Measurements from ENCODE around the gene GFM1.

Gene GFM1

DNA sequence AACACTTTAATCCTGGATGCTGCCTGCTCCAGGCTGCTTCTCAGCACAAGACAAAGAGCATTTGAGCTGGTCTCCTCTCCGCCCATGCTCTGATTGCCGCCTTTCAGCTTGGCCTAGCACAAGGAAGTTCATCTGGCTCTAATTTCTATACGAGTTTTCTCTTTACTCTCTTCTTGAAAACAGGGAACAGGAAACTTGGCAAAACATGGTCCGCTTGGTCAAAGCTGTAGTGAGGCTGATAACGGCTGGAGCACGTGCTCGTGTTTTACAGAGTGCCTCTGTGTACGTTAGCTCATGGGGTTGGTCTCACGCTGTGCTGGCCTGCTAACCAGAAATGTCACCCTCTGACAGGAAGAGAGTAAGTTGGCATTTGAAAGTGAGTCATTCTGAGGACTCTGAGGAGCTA, 68.8 kb downstream of the GFM1 start:
- Histone ChIP-seq H3K36me3 (ENCODE audit: control insufficient read depth, insufficient read depth, low read length) (no peaks in the 10 kb centered on the region), H3K9ac (ENCODE audit: low read length) (no peak overlapping the region), H3K27me3 (ENCODE audit: control insufficient read depth, insufficient read depth, low read length) (no peaks in the 10 kb centered on the region), H3K4me1 (ENCODE audit: control insufficient read depth, insufficient read depth, low read length) (peaks cover 11% of the 10 kb centered on the region), H3K4me3 (ENCODE audit: low read length) (no peak overlapping the region), H3K9me3 (ENCODE audit: control insufficient read depth, low read length) (no peaks in the 10 kb centered on the region)

DNA sequence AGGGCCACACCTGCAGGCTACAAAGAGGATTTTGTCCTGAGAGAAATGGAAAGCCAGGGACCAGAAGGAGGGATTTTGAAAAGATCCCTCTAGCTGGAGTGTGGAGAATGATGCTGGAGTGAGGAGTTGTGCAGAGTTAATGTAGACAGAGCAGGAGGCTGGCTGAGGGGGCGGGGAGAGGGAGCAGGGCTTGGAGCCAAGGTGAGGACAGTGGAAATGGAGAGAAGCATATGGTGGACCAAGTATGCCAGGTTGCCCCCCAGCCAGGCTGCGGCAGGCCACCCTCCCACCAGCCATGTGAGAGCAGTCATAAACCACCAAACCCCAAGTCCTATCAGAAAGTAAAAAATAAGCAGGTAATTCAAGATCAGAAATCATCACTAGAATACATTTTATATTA, 73.2 kb downstream of the GFM1 start:
- H3K4me1 ChIP-seq (ENCODE audit: control insufficient read depth, insufficient read depth, low read length) = peaks cover 13% of the 10 kb centered on the region
- no peaks in the 10 kb centered on the region for H3K36me3 ChIP-seq (ENCODE audit: control insufficient read depth, insufficient read depth, low read length)
- no peak overlapping the region for H3K9ac ChIP-seq (ENCODE audit: low read length)
- H3K4me3 ChIP-seq (ENCODE audit: low read length) = no peak overlapping the region
- no peaks in the 10 kb centered on the region for H3K27me3 ChIP-seq (ENCODE audit: control insufficient read depth, insufficient read depth, low read length)
- H3K9me3 ChIP-seq (ENCODE audit: control insufficient read depth, low read length) = no peaks in the 10 kb centered on the region

DNA sequence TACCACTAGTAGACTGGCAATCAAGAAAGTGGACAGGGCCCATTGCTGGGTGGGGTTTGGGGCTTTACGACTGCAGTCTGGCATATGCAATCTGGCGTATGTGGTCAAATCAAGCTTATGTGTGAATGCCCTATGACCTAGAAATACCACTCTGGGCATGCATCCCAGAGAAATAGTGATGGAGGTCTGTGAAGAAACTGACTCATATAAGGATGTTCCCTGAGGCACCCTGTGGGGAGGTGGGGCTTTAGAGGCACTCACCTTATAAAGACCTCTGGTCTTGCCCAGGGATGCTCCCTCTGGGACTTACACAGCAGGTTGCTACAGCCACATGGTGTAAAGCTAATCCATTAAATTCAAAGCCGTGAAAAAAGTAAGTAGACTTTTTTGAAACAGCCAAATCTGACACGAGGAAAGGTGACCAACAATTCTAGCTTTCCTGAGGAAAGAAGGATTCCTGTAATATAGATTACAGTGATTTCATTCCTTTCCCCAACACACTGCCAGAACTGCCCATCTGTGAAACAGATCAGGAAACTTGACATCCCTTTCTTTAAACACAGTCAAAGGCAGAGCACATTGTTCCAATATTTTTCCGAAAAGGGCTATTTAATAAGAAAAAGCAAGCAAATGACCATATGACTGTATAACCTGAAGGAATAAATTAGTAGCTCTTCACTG, 74.3 kb downstream of the GFM1 start:
- Histone ChIP-seq H3K36me3 (ENCODE audit: control insufficient read depth, insufficient read depth, low read length) (no peaks in the 10 kb centered on the region), H3K4me1 (ENCODE audit: control insufficient read depth, insufficient read depth, low read length) (peaks cover 15% of the 10 kb centered on the region), H3K4me3 (ENCODE audit: low read length) (no peak overlapping the region), H3K9ac (ENCODE audit: low read length) (no peak overlapping the region), H3K27me3 (ENCODE audit: control insufficient read depth, insufficient read depth, low read length) (no peaks in the 10 kb centered on the region), H3K9me3 (ENCODE audit: control insufficient read depth, low read length) (no peaks in the 10 kb centered on the region)

DNA sequence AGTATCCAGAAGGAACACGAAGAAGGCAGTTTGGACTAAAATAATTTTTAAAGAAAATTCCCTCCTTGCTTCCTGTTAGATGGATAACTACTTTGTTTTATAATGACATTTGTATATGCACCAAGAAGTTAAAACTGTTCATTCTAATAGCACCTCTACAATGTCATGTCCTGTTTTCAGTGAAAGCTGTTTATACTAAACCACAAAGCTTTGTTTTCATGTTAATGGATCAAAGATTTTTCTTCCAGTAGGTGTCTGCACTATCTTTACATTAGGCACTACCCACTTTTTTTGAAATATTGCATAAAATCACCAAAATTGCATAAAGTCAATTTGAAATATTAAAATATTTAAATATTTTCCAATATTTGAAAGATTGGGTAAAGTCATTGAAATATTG, 77.8 kb downstream of the GFM1 start:
- no peak overlapping the region for H3K9ac ChIP-seq (ENCODE audit: low read length)
- H3K4me3 ChIP-seq (ENCODE audit: low read length) = no peak overlapping the region
- no peaks in the 10 kb centered on the region for H3K36me3 ChIP-seq (ENCODE audit: control insufficient read depth, insufficient read depth, low read length)
- H3K27me3 ChIP-seq (ENCODE audit: control insufficient read depth, insufficient read depth, low read length) = no peaks in the 10 kb centered on the region
- H3K4me1 ChIP-seq (ENCODE audit: control insufficient read depth, insufficient read depth, low read length) = peaks cover 36% of the 10 kb centered on the region
- H3K9me3 ChIP-seq (ENCODE audit: control insufficient read depth, low read length) = no peaks in the 10 kb centered on the region

DNA sequence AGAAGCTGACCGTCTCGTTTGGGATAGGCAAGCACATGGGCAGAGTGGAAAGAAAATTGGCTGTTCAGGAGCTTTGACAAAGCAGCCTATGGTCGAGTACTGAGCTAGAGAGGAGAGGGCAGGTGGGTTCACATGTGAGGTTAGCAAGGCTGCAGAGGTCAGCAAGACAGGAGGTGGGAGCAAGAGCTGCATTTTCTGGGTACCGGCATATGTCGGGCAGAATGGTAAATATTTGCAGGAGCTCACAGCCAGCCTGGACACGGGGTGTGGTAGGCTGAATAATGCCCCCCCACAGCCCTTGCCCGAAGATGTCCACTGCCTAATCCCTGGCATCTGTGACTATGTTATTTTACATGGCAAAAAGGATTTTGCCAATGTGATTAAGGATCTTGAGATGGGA, 79.7 kb downstream of the GFM1 start:
- Histone ChIP-seq H3K9me3 (ENCODE audit: control insufficient read depth, low read length) (no peaks in the 10 kb centered on the region), H3K9ac (ENCODE audit: low read length) (no peak overlapping the region), H3K27me3 (ENCODE audit: control insufficient read depth, insufficient read depth, low read length) (no peaks in the 10 kb centered on the region), H3K4me3 (ENCODE audit: low read length) (no peak overlapping the region), H3K4me1 (ENCODE audit: control insufficient read depth, insufficient read depth, low read length) (peaks cover 45% of the 10 kb centered on the region), H3K36me3 (ENCODE audit: control insufficient read depth, insufficient read depth, low read length) (no peaks in the 10 kb centered on the region)

DNA sequence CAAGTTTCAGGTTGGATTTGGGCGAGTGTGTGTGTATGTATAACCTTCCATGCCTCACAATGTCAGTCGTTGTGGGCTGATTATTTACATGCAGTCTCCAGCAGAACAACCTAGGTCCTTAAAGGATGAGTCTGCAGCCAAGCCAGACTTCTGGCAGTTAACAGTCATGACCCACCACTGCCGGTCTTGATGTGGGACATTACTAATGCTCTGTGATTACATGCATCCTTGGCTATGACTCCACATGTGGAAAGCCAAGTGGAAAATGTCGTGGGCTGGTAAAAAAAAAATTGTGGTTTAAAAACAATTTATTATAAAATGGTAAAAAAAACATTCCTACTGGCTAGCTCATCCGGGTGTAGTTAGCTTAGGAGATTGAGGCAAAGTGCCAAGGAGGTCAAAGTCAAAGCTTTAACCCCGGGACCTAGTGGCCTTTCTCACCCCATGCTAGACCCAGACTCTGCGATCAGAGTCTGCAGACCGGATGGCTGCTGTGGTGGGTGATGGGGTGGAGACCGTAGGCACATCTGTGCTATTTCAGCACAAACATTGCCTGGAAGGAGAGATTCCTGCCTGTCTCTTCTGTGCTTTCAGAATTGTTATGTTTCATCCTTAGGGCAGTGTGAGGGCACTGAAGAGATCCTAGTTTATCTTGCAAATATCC, 81.2 kb downstream of the GFM1 start:
- Histone ChIP-seq H3K4me3 (ENCODE audit: low read length) (no peak overlapping the region), H3K9ac (ENCODE audit: low read length) (no peak overlapping the region), H3K9me3 (ENCODE audit: control insufficient read depth, low read length) (no peaks in the 10 kb centered on the region), H3K27me3 (ENCODE audit: control insufficient read depth, insufficient read depth, low read length) (no peaks in the 10 kb centered on the region), H3K36me3 (ENCODE audit: control insufficient read depth, insufficient read depth, low read length) (no peaks in the 10 kb centered on the region), H3K4me1 (ENCODE audit: control insufficient read depth, insufficient read depth, low read length) (peaks cover 45% of the 10 kb centered on the region)

DNA sequence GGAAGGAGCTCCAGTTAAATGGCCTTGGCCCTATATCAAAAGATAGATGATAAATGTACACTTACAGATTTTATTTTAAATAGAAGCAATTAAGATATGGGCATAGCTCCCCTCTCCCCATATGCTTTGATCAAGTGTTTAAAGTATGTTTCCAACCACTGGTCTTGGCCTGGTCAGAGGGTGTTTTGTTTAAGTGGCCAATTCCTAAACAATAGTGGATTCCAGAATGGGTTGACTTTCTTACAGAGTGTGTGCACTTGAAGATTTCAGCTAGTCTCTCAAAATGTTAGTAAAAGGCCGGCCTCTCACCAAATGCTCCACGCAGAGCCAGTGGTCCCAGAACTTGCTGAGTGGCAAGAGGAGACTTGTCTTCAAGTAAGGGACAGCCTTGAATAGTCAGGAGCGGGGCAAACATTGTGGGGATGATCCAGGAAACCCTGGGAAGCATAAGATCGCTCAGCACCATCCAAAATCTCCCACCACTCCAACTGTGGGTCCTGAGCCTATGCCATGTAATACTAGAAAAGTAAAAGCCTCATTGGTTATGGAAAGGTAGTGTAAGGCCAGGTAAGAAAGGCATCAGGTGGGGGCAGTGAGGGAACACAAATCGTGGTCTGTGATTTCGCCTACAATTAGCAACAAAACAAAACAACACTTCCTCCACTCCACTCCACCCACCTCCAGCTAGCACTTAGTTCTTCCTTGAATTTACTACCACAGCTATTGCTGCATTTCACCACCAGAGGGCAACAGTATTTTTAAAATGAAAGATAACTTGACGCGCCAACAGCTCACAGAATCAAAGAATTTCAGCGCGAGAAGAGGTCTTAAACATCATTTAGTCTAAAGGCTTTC, 83.1 kb downstream of the GFM1 start:
- Histone ChIP-seq H3K27me3 (ENCODE audit: control insufficient read depth, insufficient read depth, low read length) (no peaks in the 10 kb centered on the region), H3K9me3 (ENCODE audit: control insufficient read depth, low read length) (no peaks in the 10 kb centered on the region), H3K36me3 (ENCODE audit: control insufficient read depth, insufficient read depth, low read length) (no peaks in the 10 kb centered on the region), H3K9ac (ENCODE audit: low read length) (peak overlapping the region; percentile 32), H3K4me1 (ENCODE audit: control insufficient read depth, insufficient read depth, low read length) (peaks cover 52% of the 10 kb centered on the region), H3K4me3 (ENCODE audit: low read length) (no peak overlapping the region)

DNA sequence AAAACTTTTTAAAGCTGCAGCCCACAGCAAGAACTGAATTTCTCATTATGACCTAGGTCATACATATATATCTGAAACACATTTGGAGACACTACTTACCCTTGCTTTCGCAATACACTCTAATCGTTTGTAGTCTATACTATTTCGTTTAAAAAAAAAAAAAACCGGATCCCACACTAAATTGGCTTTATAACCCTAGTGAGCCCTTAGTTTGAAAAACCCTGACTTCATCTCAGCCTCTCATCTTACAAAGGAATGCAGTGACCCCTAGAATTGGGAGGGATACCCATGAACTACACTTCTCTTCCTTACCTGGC, 83.7 kb downstream of the GFM1 start:
- Histone ChIP-seq H3K4me3 (ENCODE audit: low read length) (no peak overlapping the region), H3K9me3 (ENCODE audit: control insufficient read depth, low read length) (no peaks in the 10 kb centered on the region), H3K36me3 (ENCODE audit: control insufficient read depth, insufficient read depth, low read length) (no peaks in the 10 kb centered on the region), H3K4me1 (ENCODE audit: control insufficient read depth, insufficient read depth, low read length) (peaks cover 46% of the 10 kb centered on the region), H3K9ac (ENCODE audit: low read length) (no peak overlapping the region), H3K27me3 (ENCODE audit: control insufficient read depth, insufficient read depth, low read length) (no peaks in the 10 kb centered on the region)

DNA sequence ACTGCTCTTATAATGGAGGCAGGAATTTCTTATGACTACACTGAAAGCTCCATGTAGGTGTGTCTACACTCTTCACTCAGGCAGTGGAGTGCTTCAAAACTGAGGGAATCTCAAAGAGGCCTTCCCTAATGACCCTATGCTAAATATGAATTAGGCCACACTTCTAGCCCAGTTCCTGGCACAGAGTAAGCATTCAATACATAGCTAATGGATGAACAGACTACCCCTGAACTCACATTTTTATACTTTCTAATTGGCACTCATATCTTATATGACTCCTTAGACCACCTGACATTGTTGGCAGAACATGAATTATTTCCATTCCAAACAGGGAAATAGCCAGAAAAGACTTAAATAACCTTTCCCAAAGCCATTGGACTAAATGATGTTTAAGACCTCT, 84.5 kb downstream of the GFM1 start:
- H3K4me1 ChIP-seq (ENCODE audit: control insufficient read depth, insufficient read depth, low read length) = peaks cover 38% of the 10 kb centered on the region
- H3K36me3 ChIP-seq (ENCODE audit: control insufficient read depth, insufficient read depth, low read length) = no peaks in the 10 kb centered on the region

DNA sequence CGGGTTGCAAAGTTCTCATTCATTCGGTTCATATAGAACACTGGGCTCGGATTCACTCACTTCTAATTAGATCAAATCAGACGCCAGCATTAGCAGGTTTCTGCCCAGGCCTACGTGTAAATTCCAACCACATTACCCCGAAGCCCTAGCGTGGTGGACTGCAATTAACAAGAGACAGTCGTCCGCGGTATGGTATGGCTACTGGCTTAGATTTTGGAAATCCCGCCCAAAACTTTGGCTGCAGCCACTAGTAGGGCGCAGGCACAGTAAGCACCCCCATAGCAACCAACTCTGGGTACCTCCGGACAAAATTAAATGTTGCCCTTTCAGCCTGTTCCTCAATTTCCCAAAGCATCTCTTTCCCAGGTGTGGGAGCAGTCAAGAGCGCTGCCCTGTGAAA, 87.2 kb downstream of the GFM1 start:
- H3K9ac ChIP-seq (ENCODE audit: low read length) = peak overlapping the region; percentile 57
- H3K4me3 ChIP-seq (ENCODE audit: low read length) = peak overlapping the region; percentile 46

More for the DNA sequence above, 84.5 kb downstream of the GFM1 start:
- Histone ChIP-seq H3K9me3 (ENCODE audit: control insufficient read depth, low read length) (no peaks in the 10 kb centered on the region), H3K4me3 (ENCODE audit: low read length) (no peak overlapping the region), H3K9ac (ENCODE audit: low read length) (no peak overlapping the region), H3K27me3 (ENCODE audit: control insufficient read depth, insufficient read depth, low read length) (no peaks in the 10 kb centered on the region)

DNA sequence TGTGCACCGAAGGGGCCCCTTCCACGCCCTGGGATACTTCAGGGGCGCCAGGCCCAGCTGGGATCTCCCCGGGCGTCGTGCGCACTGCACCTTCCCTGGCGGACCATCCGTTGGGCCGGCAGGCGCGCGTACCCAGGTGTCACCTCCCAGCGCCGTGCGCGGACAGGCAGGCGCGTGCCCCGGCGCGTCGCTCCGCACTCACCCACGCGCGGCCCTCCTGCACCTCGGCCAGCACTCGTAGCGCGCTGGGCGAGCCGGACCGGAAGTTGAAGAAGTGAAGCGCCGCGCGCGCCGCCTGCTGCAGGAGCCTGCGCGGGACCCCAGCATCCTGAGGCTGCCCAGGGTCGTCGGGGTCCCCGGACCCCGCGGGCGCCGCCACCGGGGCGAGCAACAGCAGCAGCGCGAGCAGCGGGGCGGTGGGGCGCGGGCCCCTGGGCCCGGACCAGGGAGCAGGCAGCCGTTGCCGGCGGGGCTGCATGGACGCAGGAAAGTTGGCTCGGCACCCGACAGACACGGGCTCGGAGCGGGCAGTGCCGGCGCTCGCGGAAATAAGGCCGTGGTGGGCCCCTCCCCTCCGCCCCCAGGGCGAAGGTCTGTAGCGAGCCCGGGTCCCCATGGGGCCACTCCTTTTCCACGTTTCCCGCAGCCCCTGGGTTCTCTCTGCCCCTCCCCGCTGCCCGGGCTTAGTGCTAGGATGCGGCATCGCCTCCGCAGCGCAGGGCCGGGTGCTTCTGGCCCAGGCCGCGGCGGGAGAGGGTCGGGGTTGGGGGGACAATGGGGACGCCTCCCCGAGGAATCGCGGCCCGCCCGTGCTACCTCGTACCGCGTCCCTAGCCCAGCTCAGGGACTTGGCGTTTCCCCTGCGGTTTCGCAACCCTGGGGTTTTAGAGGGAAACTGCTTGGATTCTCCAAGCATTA, 87.9 kb downstream of the GFM1 start, which contains the start of gene RARRES1:
Gene RARRES1 (minus strand): TSS at position 520 of the 918 bp plus-strand sequence. CDS start 42 bp downstream, at position 478.
- H3K27me3 ChIP-seq (ENCODE audit: control insufficient read depth, insufficient read depth, low read length) = no peaks in the 10 kb centered on the region
- H3K9ac ChIP-seq (ENCODE audit: low read length) = peak within 1 kb of the TSS; percentile 57
- H3K4me3 ChIP-seq (ENCODE audit: low read length) = peak within 1 kb of the TSS; percentile 56
- peaks cover 16% of the 10 kb centered on the region for H3K4me1 ChIP-seq (ENCODE audit: control insufficient read depth, insufficient read depth, low read length)
- H3K36me3 ChIP-seq (ENCODE audit: control insufficient read depth, insufficient read depth, low read length) = no peaks in the 10 kb centered on the region
- no peaks in the 10 kb centered on the region for H3K9me3 ChIP-seq (ENCODE audit: control insufficient read depth, low read length)

More for the DNA sequence above, 87.2 kb downstream of the GFM1 start:
- Histone ChIP-seq H3K9me3 (ENCODE audit: control insufficient read depth, low read length) (no peaks in the 10 kb centered on the region), H3K36me3 (ENCODE audit: control insufficient read depth, insufficient read depth, low read length) (no peaks in the 10 kb centered on the region), H3K4me1 (ENCODE audit: control insufficient read depth, insufficient read depth, low read length) (peaks cover 23% of the 10 kb centered on the region), H3K27me3 (ENCODE audit: control insufficient read depth, insufficient read depth, low read length) (no peaks in the 10 kb centered on the region)

All from mucosa of stomach (tissue), 1 donor.